GM23338 (cell line): ENCODE data around the gene PPM1E.

Source experiments
- CTCF ChIP-seq, 2 experiments: fragments of 200-600 bp in 1 of 2; sonication (generic) in 1 of 2; conservative IDR thresholded peaks; 2 replicates each; pipeline versions ENCODE4 v1.5.1 to v1.6.1; 2016 to 2017; ENCODE audit warnings: antibody characterized with exemption in 2 of 2, low read depth in 2 of 2, mild to moderate bottlenecking in 2 of 2, moderate library complexity in 1 of 2
- EZH2 ChIP-seq: fragments of 200-600 bp; sonication (generic); IDR thresholded peaks from one replicate; pipeline ENCODE4 v1.8.0; 2017; ENCODE audit warnings: antibody characterized with exemption, mild to moderate bottlenecking, low read depth; ENCODE audit not compliant: unreplicated experiment
- JUNB ChIP-seq: IDR thresholded peaks from one replicate; pipeline ENCODE4 v1.6.1; 2016; ENCODE audit warnings: antibody characterized with exemption; ENCODE audit not compliant: unreplicated experiment
- POLR2AphosphoS5 ChIP-seq: IDR thresholded peaks from 2 replicates; pipeline ENCODE4 v1.6.1; 2016; ENCODE audit warnings: antibody characterized with exemption, low read depth
- STAT1 ChIP-seq: IDR thresholded peaks from one replicate; pipeline ENCODE4 v1.6.1; 2016; ENCODE audit warnings: antibody characterized with exemption; ENCODE audit not compliant: unreplicated experiment
- ZNF331 ChIP-seq: fragments of 250-450 bp; sonication (Bioruptor Pico); IDR thresholded peaks from 2 replicates; pipeline ENCODE4 v1.5.0; 2020; ENCODE audit warnings: low read depth, mild to moderate bottlenecking, moderate library complexity

GRCh38 chr17:59007995-59008394 lies 252.3 kb downstream of the PPM1E start:
- TF ChIP-seq CTCF (conservative IDR thresholded peaks at IDR 0.05; ENCODE audit: low read depth in 2 of 2) (no peak), EZH2 (no peak), JUNB (no peak), ZNF331 (CRISPR knock-in tag) (no peak), POLR2AphosphoS5 (no peak), STAT1 (no peak)
